H9 (cell line): ENCODE data around the gene DLX5. TPM values are rescaled to one million over a fixed set of nuclear protein-coding genes. Genes with fewer than 3 reads are reported as not detected.

Experiments used
- DNase-seq: peaks from one replicate; pipeline ENCODE4 v3.0.0-alpha.2; 2017
- H2AFZ ChIP-seq: one replicate; pipeline ENCODE4 v1.6.1; 2013; ENCODE audit warnings: mild to moderate bottlenecking, low read length, control low read depth, moderate library complexity
- H2AK5ac ChIP-seq: 2 replicates; pipeline ENCODE4 v1.6.1; 2013; ENCODE audit warnings: low read length, control low read depth, mixed read lengths; ENCODE audit not compliant: insufficient read length
- H2BK120ac ChIP-seq: one replicate; pipeline ENCODE4 v1.6.1; 2013; ENCODE audit warnings: low read depth, mild to moderate bottlenecking, low read length, control low read depth, inconsistent platforms; ENCODE audit not compliant: poor library complexity, severe bottlenecking
- H2BK12ac ChIP-seq: 2 replicates; pipeline ENCODE4 v1.6.1; 2013; ENCODE audit warnings: low read length, control low read depth, mixed read lengths, low read depth; ENCODE audit not compliant: insufficient read length
- H2BK15ac ChIP-seq: 2 replicates; pipeline ENCODE4 v1.6.1; 2013; ENCODE audit warnings: low read depth, low read length, control low read depth
- H2BK20ac ChIP-seq: one replicate; pipeline ENCODE4 v1.6.1; 2013; ENCODE audit warnings: low read depth, mild to moderate bottlenecking, low read length, control low read depth, inconsistent platforms; ENCODE audit not compliant: poor library complexity, severe bottlenecking
- H2BK5ac ChIP-seq: 2 replicates; pipeline ENCODE4 v1.6.1; 2013; ENCODE audit warnings: low read length, control low read depth, mixed read lengths; ENCODE audit not compliant: insufficient read length
- H3K14ac ChIP-seq: 2 replicates; pipeline ENCODE4 v1.6.1; 2013; ENCODE audit warnings: low read length, control low read depth; ENCODE audit not compliant: insufficient read depth
- H3K18ac ChIP-seq: 2 replicates; pipeline ENCODE4 v1.6.1; 2013; ENCODE audit warnings: low read depth, mild to moderate bottlenecking, mixed read lengths, low read length, control low read depth; ENCODE audit not compliant: insufficient read length
- H3K23ac ChIP-seq: 2 replicates; pipeline ENCODE4 v1.6.1; 2013; ENCODE audit warnings: low read length, control low read depth, mixed read lengths, low read depth; ENCODE audit not compliant: insufficient read length
- H3K23me2 ChIP-seq: 2 replicates; pipeline ENCODE4 v1.6.1; 2013; ENCODE audit warnings: low read depth, mild to moderate bottlenecking, mixed read lengths, low read length, control low read depth; ENCODE audit not compliant: insufficient read length, poor library complexity, severe bottlenecking
- H3K27ac ChIP-seq: 2 replicates; pipeline ENCODE4 v1.5.1; 2013; ENCODE audit warnings: low read length, control low read depth, mixed read lengths, low read depth; ENCODE audit not compliant: insufficient read length
- H3K27me3 ChIP-seq: 2 replicates; pipeline ENCODE4 v1.6.1; 2013; ENCODE audit warnings: low read length, control low read depth, inconsistent platforms; ENCODE audit not compliant: insufficient read depth
- H3K4ac ChIP-seq: 2 replicates; pipeline ENCODE4 v1.6.1; 2013; ENCODE audit warnings: low read depth, mild to moderate bottlenecking, control low read depth, inconsistent platforms, low read length, moderate library complexity
- H3K4me1 ChIP-seq: 2 replicates; pipeline ENCODE4 v1.6.1; 2013; ENCODE audit warnings: low read length, control low read depth, inconsistent platforms; ENCODE audit not compliant: insufficient read depth
- H3K4me2 ChIP-seq: 2 replicates; pipeline ENCODE4 v1.6.1; 2013; ENCODE audit warnings: low read length, control low read depth, mixed read lengths; ENCODE audit not compliant: insufficient read length, insufficient read depth
- H3K56ac ChIP-seq: 2 replicates; pipeline ENCODE4 v1.6.1; 2013; ENCODE audit warnings: low read depth, mild to moderate bottlenecking, mixed read lengths, low read length, control low read depth; ENCODE audit not compliant: insufficient read length
- H3K79me1 ChIP-seq: 2 replicates; pipeline ENCODE4 v1.6.1; 2013; ENCODE audit warnings: low read depth, mild to moderate bottlenecking, moderate library complexity, low read length, control low read depth, inconsistent platforms; ENCODE audit not compliant: insufficient read depth, poor library complexity, severe bottlenecking
- H3K79me2 ChIP-seq: 2 replicates; pipeline ENCODE4 v1.6.1; 2013; ENCODE audit warnings: low read length, control low read depth, inconsistent platforms; ENCODE audit not compliant: insufficient read depth
- H3K9ac ChIP-seq: 2 replicates; pipeline ENCODE4 v1.6.1; 2013; ENCODE audit warnings: low read length, control low read depth, mixed read lengths; ENCODE audit not compliant: insufficient read length; ENCODE audit errors: extremely low read depth
- H3K9me3 ChIP-seq: one replicate; pipeline ENCODE4 v1.6.1; 2013; ENCODE audit warnings: low read depth, low read length, inconsistent platforms; ENCODE audit not compliant: control insufficient read depth
- H3T11ph ChIP-seq: one replicate; pipeline ENCODE4 v1.6.1; 2013; ENCODE audit warnings: mild to moderate bottlenecking, low read length, control low read depth, inconsistent platforms
- H4K20me1 ChIP-seq: one replicate; pipeline ENCODE4 v1.6.1; 2013; ENCODE audit not compliant: control insufficient read depth, insufficient read length, insufficient read depth
- H4K5ac ChIP-seq: 2 replicates; pipeline ENCODE4 v1.6.1; 2013; ENCODE audit warnings: low read depth, mild to moderate bottlenecking, mixed read lengths, low read length, control low read depth; ENCODE audit not compliant: insufficient read length
- H4K8ac ChIP-seq: replicated peaks from 2 replicates; pipeline ENCODE4 v1.6.1; 2013; ENCODE audit warnings: low read length, control low read depth, mixed read lengths, low read depth; ENCODE audit not compliant: insufficient read length
- H4K91ac ChIP-seq: 2 replicates; pipeline ENCODE4 v1.6.1; 2013; ENCODE audit warnings: low read depth, mild to moderate bottlenecking, moderate library complexity, mixed read lengths, low read length, control low read depth; ENCODE audit not compliant: insufficient read length
- H3K27ac Mint-ChIP-seq, 3 experiments: 2 replicates in 2 of 3; 3 replicates in 1 of 3; pipeline ENCODE4 v1.8.0; 2020 to 2021; ENCODE audit warnings: mixed read lengths in 3 of 3, mild to moderate bottlenecking in 1 of 3, moderate library complexity in 1 of 3
- H3K27me3 Mint-ChIP-seq: 2 replicates; pipeline ENCODE4 v1.8.0; 2021; ENCODE audit warnings: low read depth, mild to moderate bottlenecking, moderate library complexity, mixed read lengths
- H3K36me3 Mint-ChIP-seq, 3 experiments: 2 replicates in 2 of 3; 3 replicates in 1 of 3; pipeline ENCODE4 v1.8.0; 2020 to 2021; ENCODE audit warnings: low read depth in 3 of 3, mixed read lengths in 3 of 3; ENCODE audit not compliant: insufficient read depth in 1 of 3
- H3K4me1 Mint-ChIP-seq, 2 experiments: 2 replicates each; pipeline ENCODE4 v1.8.0; 2020; ENCODE audit warnings: mixed read lengths in 2 of 2
- H3K4me3 Mint-ChIP-seq, 2 experiments: 2 replicates in 1 of 2; 3 replicates in 1 of 2; pipeline ENCODE4 v1.8.0; 2020 to 2021; ENCODE audit warnings: mild to moderate bottlenecking in 2 of 2, mixed read lengths in 2 of 2, moderate library complexity in 1 of 2
- H3K9me3 Mint-ChIP-seq, 2 experiments: 2 replicates in 1 of 2; 3 replicates in 1 of 2; pipeline ENCODE4 v1.8.0; 2020; ENCODE audit warnings: mild to moderate bottlenecking in 2 of 2, mixed read lengths in 2 of 2, moderate library complexity in 1 of 2
- WGBS: extraction: QIAGEN DNeasy Blood & Tissue Kit; methylation state at CpG from one replicate; pipeline ENCODE4 v1.1.7; 2013; ENCODE audit warnings: missing lambda C conversion rate, low lambda C conversion rate, mixed read lengths; ENCODE audit not compliant: insufficient read length; ENCODE audit errors: extremely low coverage; 5-methylcytosine and 5-hydroxymethylcytosine counted together
- total RNA-seq: library from RNA; stranded (reverse); gene quantifications from 2 replicates; pipeline ENCODE4 v1.2.1, GENCODE V29; 2021
- TF ChIP-seq, protein P1 (sequence below): fragments of 200-600 bp; sonication (generic); conservative IDR thresholded peaks from 3 replicates; pipeline ENCODE4 v1.8.0; 2021; ENCODE audit warnings: antibody characterized with exemption, mild to moderate bottlenecking

DLX5 gene
- total RNA-seq, 1 experiment from 2014 or later, result 0.22 TPM

- no peak for DNase-seq
These were observed 40.4 kb upstream of the DLX5 start for GRCh38 chr7:97064972-97065587.

More at GRCh38 chr7:97064972-97065587, 40.4 kb upstream of the DLX5 start:
- Mint-ChIP-seq H3K27me3 (peaks cover 6% of the 10 kb centered on the region), H3K36me3 (no peaks in the 10 kb centered on the region), H3K4me3 (no peak overlapping the region), H3K27ac (no peak overlapping the region), H3K9me3 (no peaks in the 10 kb centered on the region; a peak in 1 of 5 replicates), H3K4me1 (no peaks in the 10 kb centered on the region)
- Histone ChIP-seq H2BK20ac (no peak overlapping the region), H3K56ac (no peak overlapping the region), H3K14ac (no peak overlapping the region), H3K9me3 (no peaks in the 10 kb centered on the region), H4K91ac (no peak overlapping the region), H2AFZ (no peak overlapping the region), H3K79me2 (no peaks in the 10 kb centered on the region), H3K4me2 (no peak overlapping the region), H2AK5ac (no peak overlapping the region), H3K9ac (no peak overlapping the region), H3K23ac (no peak overlapping the region), H3K27me3 (no peaks in the 10 kb centered on the region), H3T11ph (no peak overlapping the region), H2BK12ac (no peak overlapping the region), H2BK120ac (no peak overlapping the region), H2BK15ac (no peak overlapping the region), H3K79me1 (no peaks in the 10 kb centered on the region), H4K20me1 (no peaks in the 10 kb centered on the region), H4K8ac (no peak overlapping the region), H3K23me2 (no peaks in the 10 kb centered on the region), H2BK5ac (no peak overlapping the region), H3K4ac (no peak overlapping the region), H3K18ac (no peak overlapping the region), H3K4me1 (no peaks in the 10 kb centered on the region), H3K27ac (no peak overlapping the region), H4K5ac (no peak overlapping the region)
- no CpG with 5 or more reads among the region's 5 CpGs for WGBS
- TF ChIP-seq, protein P1, sequence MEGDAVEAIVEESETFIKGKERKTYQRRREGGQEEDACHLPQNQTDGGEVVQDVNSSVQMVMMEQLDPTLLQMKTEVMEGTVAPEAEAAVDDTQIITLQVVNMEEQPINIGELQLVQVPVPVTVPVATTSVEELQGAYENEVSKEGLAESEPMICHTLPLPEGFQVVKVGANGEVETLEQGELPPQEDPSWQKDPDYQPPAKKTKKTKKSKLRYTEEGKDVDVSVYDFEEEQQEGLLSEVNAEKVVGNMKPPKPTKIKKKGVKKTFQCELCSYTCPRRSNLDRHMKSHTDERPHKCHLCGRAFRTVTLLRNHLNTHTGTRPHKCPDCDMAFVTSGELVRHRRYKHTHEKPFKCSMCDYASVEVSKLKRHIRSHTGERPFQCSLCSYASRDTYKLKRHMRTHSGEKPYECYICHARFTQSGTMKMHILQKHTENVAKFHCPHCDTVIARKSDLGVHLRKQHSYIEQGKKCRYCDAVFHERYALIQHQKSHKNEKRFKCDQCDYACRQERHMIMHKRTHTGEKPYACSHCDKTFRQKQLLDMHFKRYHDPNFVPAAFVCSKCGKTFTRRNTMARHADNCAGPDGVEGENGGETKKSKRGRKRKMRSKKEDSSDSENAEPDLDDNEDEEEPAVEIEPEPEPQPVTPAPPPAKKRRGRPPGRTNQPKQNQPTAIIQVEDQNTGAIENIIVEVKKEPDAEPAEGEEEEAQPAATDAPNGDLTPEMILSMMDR, result peak; percentile 85
